ENCODE measurements around the gene PTPRO. TPM values are rescaled to one million over a fixed set of nuclear protein-coding genes. Genes with fewer than 3 reads are reported as not detected.

PTPRO gene
- total RNA-seq, 1 donor, result under 0.01 TPM

DNA sequence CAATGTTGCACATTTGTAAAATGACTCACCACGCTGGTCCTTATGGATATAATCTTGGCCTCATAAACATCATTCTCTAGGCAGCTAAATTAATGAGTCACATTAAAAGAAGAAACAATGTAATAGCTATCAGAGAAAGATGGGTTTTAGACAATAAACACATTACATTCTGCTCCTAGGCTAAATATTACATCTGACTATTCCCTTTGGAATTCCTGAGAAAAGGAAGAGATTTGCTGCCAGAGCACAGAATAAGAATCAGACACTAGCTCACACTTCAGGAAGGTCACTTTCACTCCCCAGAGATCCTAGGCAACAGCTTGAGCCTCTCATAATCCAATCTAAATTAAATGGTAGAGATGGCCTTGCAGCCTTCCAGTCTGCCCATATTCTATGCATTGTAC, 218.2 kb downstream of the PTPRO start:
- H3K4me2 ChIP-seq (ENCODE audit: insufficient read depth, low read length), result no peak overlapping the region
- no peak overlapping the region for H3K27ac ChIP-seq (ENCODE audit: low read depth, low read length)
- no peaks in the 10 kb centered on the region for H3K79me2 ChIP-seq (ENCODE audit: insufficient read depth, low read length)
- peak; percentile 63 for DNase-seq (ENCODE audit: insufficient read length, low spot score, missing footprints)
- H3K27me3 ChIP-seq (ENCODE audit: insufficient read depth, low read length), result no peaks in the 10 kb centered on the region
- no peak overlapping the region for H2AFZ ChIP-seq (ENCODE audit: low read length)
- no peaks in the 10 kb centered on the region for H3K36me3 ChIP-seq (ENCODE audit: insufficient read depth, low read length)
- H3K9me3 ChIP-seq (ENCODE audit: low read depth, low read length), result no peaks in the 10 kb centered on the region
- H3K4me1 ChIP-seq (ENCODE audit: insufficient read depth, low read length), result peaks cover 9% of the 10 kb centered on the region
- no peak overlapping the region for H3K4me3 ChIP-seq (ENCODE audit: insufficient read depth, low read length)
- no peaks in the 10 kb centered on the region for H4K20me1 ChIP-seq (ENCODE audit: insufficient read depth, low read length)
- TF ChIP-seq, protein P1, sequence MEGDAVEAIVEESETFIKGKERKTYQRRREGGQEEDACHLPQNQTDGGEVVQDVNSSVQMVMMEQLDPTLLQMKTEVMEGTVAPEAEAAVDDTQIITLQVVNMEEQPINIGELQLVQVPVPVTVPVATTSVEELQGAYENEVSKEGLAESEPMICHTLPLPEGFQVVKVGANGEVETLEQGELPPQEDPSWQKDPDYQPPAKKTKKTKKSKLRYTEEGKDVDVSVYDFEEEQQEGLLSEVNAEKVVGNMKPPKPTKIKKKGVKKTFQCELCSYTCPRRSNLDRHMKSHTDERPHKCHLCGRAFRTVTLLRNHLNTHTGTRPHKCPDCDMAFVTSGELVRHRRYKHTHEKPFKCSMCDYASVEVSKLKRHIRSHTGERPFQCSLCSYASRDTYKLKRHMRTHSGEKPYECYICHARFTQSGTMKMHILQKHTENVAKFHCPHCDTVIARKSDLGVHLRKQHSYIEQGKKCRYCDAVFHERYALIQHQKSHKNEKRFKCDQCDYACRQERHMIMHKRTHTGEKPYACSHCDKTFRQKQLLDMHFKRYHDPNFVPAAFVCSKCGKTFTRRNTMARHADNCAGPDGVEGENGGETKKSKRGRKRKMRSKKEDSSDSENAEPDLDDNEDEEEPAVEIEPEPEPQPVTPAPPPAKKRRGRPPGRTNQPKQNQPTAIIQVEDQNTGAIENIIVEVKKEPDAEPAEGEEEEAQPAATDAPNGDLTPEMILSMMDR (IDR thresholded peaks at IDR 0.05; ENCODE audit: extremely low read depth, low read depth, low read length), result no peak

DNA sequence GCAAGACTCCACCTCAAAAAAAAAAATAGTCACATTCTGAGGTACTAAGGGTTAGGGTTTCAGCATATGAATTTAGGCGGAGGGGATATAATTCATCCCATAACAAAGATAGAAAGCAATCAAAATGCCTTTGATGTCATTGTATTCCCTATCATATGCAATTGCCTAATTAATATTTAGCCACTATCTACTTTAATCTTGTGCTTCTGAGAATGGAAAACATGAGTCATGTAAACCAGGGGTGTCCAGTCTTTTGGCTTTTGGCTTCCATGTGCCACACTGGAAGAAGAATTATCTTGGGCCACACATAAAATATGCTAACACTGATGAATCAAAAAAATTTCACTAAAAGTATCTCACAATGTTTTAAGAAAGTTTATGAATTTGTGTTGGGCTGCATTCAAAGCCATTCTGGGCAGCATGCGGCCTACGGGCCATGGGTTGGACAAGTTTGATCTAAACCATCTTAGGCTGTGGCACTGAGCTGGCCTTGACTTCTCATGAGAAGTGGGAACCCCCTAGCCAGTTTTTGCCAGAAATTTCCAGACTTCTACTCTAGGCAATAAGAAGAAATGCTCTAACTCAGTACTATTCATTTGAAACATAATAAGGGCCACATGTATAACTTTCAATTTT, 219.8 kb downstream of the PTPRO start:
- Histone ChIP-seq H3K4me3 (ENCODE audit: insufficient read depth, low read length) (no peak overlapping the region), H2AFZ (ENCODE audit: low read length) (no peak overlapping the region), H3K4me2 (ENCODE audit: insufficient read depth, low read length) (no peak overlapping the region), H3K4me1 (ENCODE audit: insufficient read depth, low read length) (peaks cover 9% of the 10 kb centered on the region), H3K9me3 (ENCODE audit: low read depth, low read length) (no peaks in the 10 kb centered on the region), H4K20me1 (ENCODE audit: insufficient read depth, low read length) (no peaks in the 10 kb centered on the region), H3K27ac (ENCODE audit: low read depth, low read length) (no peak overlapping the region), H3K36me3 (ENCODE audit: insufficient read depth, low read length) (no peaks in the 10 kb centered on the region), H3K79me2 (ENCODE audit: insufficient read depth, low read length) (no peaks in the 10 kb centered on the region), H3K27me3 (ENCODE audit: insufficient read depth, low read length) (no peaks in the 10 kb centered on the region)
- TF ChIP-seq, protein P1 (IDR thresholded peaks at IDR 0.05; ENCODE audit: extremely low read depth, low read depth, low read length), result no peak
- no peak for DNase-seq (ENCODE audit: insufficient read length, low spot score, missing footprints)

DNA sequence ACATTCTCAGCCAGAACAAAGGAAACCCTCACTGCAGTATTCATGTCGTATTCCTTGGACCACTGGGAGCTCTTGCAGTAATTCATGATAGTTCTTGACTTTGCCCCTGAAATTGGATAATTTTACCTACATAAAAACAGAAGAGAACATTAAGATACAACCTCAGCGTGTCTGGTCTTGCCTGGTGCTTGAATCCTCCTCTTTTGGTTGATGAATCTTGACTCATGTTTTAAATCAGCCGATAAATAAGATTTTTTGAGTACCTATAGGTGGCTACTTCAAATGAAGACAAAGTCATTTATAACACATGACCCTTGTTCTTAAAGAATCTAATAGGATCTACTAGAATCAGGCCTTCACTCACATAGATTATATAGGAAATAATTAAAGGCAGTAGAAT, 221.0 kb downstream of the PTPRO start:
- Histone ChIP-seq H3K9me3 (ENCODE audit: low read depth, low read length) (no peaks in the 10 kb centered on the region), H3K4me1 (ENCODE audit: insufficient read depth, low read length) (peaks cover 9% of the 10 kb centered on the region), H3K36me3 (ENCODE audit: insufficient read depth, low read length) (no peaks in the 10 kb centered on the region), H2AFZ (ENCODE audit: low read length) (no peak overlapping the region), H3K79me2 (ENCODE audit: insufficient read depth, low read length) (no peaks in the 10 kb centered on the region), H3K4me2 (ENCODE audit: insufficient read depth, low read length) (no peak overlapping the region), H4K20me1 (ENCODE audit: insufficient read depth, low read length) (no peaks in the 10 kb centered on the region), H3K27me3 (ENCODE audit: insufficient read depth, low read length) (no peaks in the 10 kb centered on the region), H3K27ac (ENCODE audit: low read depth, low read length) (no peak overlapping the region), H3K4me3 (ENCODE audit: insufficient read depth, low read length) (no peak overlapping the region)
- TF ChIP-seq, protein P1 (IDR thresholded peaks at IDR 0.05; ENCODE audit: extremely low read depth, low read depth, low read length), result no peak
- DNase-seq (ENCODE audit: insufficient read length, low spot score, missing footprints), result no peak

DNA sequence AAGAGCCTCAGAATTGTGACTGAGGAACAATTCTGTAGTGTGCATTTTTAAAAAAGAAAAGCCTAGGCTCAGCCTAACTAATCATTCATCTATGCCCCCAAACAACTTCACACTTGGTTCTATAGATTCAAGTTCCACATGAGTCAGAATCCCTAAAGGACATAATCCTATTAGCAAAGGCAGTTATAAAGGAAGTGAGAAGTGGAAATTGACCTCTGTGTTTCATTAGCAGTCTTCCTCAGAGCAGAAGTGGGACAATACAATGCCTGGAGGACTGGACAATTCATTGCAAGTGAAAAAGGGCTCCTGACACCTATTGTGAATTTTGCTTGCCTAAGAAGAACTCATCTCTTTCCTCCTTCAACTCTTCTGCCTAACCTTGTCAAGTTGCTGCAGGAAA, 222.3 kb downstream of the PTPRO start:
- no peaks in the 10 kb centered on the region for H3K27me3 ChIP-seq (ENCODE audit: insufficient read depth, low read length)
- no peak for DNase-seq (ENCODE audit: insufficient read length, low spot score, missing footprints)
- no peaks in the 10 kb centered on the region for H3K79me2 ChIP-seq (ENCODE audit: insufficient read depth, low read length)
- no peaks in the 10 kb centered on the region for H3K9me3 ChIP-seq (ENCODE audit: low read depth, low read length)
- no peak overlapping the region for H2AFZ ChIP-seq (ENCODE audit: low read length)
- peaks cover 9% of the 10 kb centered on the region for H3K4me1 ChIP-seq (ENCODE audit: insufficient read depth, low read length)
- no peak overlapping the region for H3K27ac ChIP-seq (ENCODE audit: low read depth, low read length)
- no peak overlapping the region for H3K4me3 ChIP-seq (ENCODE audit: insufficient read depth, low read length)
- H3K36me3 ChIP-seq (ENCODE audit: insufficient read depth, low read length), result no peaks in the 10 kb centered on the region
- TF ChIP-seq, protein P1 (IDR thresholded peaks at IDR 0.05; ENCODE audit: extremely low read depth, low read depth, low read length), result no peak
- no peak overlapping the region for H3K4me2 ChIP-seq (ENCODE audit: insufficient read depth, low read length)
- no peaks in the 10 kb centered on the region for H4K20me1 ChIP-seq (ENCODE audit: insufficient read depth, low read length)
